DMS 273 (cell line): Measurements from ENCODE around the gene ZDHHC1.

Experiments used
- DNase-seq: peaks from one replicate; lab custom pipeline; 2025; ENCODE audit not compliant: unreplicated experiment; lab: John Stamatoyannopoulos, UW

ZDHHC1 gene

DNA sequence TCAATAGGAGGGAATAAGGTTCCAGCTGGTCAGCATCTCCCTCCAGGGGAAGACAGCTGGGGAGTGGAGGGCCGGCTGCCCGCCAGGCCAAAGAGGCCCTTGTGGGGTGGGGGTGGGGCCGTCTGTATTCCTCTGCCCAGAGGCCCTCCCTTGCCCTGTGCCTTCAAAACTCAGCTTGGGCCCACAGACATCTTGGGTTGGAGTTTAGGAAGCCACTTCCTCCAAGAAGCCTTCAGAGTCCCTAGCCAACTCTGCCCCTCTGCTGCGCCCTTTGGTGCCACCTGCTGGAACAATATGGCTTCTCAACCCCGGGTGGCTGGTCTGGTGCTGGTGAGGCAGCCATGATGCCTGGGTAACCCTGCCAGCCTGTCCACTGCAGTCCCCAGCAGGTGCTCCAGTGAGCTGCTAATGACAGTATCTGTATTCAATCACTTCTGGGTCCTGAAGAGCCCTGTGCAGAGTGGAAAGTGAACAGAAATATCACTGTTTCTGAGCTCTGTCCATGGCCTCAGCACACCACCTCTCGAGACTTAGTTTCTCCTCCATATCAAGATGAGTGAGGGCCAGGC is 31.3 kb upstream of the ZDHHC1 start:
- DNase-seq: peak; percentile 72

DNA sequence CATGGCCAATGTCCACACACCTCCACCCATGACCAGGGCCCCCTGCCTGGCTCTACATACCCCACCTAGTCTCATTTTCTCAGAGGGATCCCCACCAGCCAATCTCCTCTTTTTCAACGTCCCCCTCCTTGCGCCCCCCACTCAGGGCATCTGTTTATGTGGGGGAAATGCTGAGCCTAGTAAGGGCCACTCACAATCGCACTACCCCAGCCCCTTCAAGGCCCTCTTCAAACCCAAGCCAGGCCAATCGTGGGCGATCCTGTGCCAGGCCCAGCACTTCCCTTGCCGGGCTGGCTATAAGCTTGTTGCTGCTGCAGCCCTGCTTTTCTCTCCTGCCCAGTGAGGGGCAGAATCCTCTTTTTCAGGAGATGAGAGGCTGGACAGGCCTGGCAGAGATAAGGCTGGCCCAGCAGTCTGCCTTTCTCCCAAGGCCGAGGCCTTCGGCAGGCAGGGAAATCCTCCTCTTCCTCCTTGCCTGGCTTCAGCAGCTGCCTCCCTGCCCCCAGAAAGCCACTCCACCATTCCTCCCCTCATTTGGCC is 30.8 kb upstream of the ZDHHC1 start:
- DNase-seq: no peak

DNA sequence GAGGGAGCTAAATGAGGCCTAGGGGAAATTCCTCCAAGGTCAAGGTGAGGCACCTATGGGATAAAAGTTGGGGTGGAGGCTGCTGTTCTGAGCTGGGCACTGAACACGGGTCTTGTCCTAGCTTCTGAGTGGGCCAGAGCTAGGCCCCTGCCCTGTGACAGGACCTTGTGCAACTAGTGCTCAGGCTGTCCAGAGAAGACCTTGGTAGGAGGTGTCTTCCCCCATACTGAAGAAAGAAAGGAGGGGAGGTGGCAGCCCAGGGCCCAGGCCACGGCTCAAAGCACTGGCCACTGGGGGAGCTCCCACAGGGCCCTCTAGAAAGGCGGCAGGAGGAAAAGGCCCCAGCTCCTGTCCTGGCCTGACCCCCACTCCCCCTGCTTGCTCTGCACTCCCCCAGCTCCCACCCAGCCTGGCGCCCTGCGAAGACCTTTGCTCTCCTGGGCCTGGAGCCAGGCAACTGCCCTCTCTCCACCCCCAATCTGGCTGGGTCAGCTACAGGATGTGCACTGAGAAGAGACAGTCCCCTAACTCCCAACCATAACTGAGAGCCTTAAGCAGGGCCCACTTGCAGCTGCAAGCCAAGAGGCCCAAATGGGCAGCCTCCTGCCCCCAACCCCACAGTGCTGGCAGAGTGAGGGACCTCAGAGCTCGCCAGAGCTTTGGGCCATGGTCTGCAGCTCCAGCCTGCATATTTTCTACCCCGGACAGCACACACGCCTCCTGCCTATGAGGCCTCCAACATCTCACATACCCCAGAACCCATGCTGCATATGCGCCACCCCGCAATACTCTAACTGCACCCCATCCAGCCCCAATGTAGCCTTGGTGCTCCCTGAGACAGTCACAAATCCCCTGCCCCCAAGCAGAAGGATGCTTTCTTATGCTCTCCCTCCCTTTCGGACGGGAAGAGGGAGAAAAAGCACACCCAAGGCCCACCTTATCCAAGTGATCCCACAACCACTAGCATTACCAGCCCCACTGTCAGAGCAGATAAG is 29.9 kb upstream of the ZDHHC1 start:
- DNase-seq: peak; percentile 49

DNA sequence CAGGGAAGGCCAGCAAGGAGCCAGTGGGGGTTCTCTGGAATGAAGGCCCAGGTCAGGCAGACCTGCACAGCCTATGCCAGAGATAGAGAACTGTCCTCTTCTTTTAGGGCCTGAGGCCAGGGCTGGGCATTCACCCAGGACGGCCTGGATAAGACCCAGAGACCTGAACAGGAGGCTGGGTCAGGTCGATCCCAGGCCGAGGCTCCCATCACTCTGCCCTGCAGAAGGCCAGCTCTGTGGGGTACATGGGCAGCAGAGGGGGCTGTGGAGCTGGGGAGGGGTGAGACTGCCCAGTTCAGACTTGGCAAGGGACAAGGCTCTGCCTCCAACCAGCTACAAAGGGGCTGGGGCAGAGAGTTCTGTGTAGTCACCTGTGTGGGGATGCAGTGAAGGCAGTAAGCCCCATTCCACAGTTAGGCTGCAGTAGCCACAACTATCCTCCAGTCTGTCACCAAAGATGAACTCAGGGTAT is 29.2 kb upstream of the ZDHHC1 start:
- peak; percentile 36 for DNase-seq

DNA sequence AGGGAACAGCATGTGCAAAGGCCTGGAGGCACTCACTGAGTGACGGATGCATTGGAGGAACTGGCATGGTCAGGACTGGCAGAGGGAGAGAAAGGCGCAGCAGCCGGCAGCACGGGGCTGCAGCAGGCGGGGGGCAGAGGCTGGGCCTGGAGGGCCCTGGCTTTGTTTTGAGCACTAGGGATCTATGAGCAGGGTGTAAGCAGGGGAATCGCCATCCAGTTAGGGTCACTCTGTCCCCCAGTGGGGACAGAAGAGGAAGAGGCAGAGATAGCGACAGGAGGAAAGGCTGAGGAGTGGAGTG is 28.8 kb upstream of the ZDHHC1 start:
- no peak for DNase-seq

DNA sequence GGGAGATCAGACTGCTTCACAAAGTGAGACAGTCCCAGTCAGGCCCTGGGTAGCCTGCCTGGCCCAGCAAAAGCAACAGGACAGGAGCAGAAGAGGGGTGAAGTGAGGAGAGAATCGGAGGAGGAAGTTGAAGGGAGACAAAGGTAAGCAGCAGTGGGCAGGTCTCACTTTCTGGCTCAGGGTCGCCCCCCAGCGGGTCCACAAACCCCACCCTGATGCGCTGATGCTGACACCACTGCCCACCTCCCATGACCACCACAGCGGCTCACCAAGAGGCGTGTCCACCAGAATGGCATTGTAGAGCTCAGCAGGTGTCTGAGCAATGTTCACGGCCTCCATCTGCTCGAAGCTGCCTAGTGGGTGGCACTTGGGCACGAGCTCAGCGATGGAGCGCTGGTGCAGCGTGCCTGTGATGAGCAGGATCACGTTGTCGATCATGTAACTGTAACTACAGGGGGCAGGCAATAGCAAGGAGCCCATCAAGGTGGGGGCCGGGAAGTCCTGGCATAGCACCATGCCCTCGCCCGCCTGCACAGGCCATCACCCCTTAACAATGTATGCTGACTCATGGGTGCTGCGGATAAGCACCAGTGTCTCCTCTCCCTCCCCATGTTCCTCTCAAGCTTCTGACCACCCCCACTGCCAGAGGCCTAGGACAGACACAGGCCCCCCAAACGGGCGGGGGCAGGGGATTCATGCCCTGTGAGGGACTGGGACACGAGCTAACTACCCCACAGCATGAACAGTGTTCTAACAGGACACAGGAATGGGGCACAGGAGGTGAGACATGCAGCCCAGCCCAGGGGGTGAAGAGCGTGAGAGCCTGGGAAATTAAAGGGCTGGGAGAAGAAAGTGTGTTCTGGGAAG is 28.2 kb upstream of the ZDHHC1 start:
- no peak for DNase-seq

DNA sequence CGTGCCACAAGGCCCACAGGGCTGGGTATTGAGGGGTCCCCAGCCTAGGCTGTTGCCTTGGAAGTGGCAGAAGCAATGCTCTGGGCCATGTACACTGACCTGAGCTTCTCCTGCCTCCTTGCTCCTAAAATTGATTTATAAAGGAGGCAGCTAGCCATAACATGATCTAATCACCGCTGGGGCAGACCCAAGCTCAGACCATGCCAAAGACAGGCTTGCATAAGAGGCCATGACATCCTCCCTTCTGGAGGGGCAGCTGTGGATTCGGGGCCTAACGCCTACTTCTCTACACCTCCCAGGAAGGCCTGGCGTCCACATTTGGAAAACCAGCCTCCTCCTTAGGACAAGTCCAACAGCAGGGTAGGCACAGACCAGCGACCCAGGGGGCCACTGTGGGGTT is 27.0 kb upstream of the ZDHHC1 start:
- DNase-seq: no peak

DNA sequence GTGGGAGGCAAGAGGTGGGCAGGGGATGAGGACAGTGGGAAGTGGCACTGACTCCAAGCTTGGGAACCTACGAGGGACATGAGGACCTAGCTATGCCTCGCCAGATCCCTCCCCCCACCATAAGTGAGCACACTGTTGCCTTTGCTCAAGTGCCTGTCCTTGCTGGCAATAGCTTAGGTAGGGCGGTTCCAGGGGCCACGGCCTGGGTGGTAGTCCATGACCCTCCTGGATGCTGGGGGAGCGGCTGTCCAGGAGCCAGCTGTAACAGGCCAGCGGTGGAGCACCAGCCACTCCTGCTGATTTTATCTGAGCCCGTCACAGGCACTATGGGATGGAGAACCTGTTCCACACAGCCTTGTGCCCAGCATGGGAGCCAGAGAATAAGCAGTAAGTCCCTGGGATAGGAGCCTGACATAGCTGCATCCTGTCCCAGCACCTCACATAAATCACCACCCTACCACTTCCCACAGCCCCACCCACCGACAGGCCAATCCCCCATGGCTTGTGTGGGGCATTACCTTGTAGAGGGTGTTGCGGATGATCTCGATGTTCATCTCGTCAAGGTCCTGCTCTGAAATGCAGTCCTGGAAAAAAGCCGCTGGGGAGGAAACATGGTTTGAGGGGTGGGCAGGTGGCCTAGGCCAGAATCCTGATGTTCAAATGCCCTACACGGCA is 26.4 kb upstream of the ZDHHC1 start:
- no peak for DNase-seq

DNA sequence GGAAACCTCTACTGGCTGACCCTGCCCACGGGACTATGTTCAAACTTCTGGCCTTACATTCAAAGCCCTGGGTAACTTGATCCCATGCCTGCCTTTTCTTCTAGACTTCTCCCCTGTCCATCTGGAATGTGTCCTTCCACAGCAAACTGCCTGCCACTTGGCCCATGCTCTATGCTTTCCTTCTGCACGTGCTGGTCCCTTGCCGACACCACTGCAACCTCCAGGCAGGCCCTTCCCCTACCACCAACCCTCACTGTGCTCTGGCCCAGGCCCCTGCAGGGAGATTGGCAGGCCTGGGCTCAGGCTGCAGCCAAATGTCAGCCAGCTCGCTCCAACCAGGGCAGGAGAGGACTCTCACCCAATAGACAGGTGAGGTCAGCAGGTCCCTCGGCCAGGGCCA is 25.6 kb upstream of the ZDHHC1 start:
- peak; percentile 83 for DNase-seq

DNA sequence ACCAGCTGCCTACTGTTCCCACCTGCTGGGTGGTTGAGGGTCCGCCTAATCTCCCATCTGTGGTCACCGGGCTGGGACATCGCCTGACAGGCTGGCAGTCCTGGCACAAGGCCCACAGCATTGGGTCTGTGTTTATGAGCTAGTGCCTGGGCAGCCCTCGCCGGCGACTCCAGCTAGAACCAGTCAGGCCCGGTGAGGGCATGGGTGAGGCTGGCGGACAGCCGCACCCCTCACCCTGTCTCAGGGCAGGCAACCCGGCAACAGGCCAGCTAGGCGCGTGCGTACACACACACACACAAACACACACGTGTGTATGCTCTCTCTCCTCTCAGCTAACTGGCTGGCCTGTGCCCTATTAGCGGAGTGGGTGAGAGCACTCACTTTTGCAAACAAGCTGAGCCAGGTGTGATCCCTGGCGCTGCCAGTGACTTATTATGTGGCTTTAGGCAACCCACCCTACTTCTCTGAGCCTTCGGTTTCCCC is 25.0 kb upstream of the ZDHHC1 start:
- peak; percentile 98 for DNase-seq

DNA sequence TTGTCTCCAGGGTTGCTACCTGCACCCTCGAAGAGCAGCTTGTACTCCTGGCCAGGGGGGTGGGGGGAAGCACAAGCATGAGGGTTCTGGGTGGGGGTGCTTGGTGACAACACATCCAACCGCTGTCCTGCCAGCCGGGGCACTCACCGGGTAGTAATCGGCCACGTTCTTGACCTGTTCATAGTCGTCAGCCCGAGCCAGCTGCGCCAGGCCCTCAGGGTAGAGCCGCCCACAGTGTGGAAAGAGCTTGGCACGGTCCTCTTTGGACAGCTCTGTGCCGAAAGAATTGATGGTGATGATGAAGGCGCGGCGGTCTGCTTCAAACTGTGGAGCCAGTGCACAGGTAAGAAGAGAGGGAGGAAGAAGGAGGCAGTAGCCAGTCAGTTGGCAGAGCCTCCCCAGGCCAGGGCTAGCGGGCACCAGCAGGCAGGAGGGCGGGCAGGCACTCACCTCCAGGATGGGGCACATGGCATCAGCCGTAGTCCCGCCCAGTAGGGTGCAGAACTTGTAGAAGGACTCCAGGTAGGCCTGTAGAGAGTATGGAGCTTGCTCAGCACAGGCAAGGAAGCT is 22.6 kb upstream of the ZDHHC1 start:
- no peak for DNase-seq

DNA sequence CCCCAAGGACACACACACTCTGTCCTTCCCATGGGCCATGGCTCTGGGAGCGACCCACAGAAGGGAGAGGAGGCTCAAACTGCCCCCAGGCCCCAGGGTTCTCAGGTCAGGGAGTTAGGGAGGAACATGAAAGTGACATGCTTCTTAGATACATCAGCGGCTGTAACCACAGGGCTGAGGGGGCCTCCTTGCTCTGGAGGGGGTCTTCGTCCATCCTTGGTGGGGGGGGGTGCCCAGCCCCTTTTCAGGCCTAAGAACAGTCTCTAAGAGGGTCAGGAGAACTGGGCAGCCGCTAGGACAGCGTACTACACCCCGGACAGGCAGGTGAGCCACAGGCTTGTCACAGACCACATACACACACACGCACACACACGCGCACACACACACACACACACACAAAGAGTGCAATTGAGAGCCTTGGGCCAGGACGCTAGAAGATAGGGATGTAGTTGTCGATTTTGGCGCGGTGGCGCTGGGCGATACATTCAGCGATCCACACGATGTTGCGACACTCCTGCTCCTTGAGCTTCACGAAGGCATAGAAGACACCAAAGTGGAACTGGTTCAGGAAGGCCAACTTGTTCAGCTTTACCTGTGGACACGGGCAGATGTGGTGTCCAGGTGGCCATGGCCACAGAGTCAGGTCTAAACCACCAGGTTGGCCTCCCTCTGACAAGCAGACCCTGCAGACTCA is 22.0 kb upstream of the ZDHHC1 start:
- DNase-seq: no peak

DNA sequence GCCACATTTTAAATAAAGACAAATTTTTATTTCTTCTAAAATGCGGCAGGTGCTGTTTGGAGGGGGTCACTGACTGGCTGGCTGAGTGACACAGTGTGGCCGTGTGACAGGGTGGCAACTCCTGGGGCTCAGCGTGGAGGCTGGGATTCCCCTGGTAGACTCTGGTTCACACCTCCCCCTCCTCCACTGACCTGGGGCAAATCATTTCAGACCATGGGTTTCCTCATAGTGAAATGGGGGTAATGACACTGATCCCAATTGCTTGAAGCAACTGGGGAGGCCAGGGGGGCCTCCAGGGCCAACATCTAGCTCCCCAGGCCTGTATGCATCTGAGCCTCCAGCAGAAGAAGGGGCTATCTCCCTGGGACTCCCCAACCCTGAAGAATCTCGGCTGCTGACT is 21.2 kb upstream of the ZDHHC1 start:
- DNase-seq: no peak

DNA sequence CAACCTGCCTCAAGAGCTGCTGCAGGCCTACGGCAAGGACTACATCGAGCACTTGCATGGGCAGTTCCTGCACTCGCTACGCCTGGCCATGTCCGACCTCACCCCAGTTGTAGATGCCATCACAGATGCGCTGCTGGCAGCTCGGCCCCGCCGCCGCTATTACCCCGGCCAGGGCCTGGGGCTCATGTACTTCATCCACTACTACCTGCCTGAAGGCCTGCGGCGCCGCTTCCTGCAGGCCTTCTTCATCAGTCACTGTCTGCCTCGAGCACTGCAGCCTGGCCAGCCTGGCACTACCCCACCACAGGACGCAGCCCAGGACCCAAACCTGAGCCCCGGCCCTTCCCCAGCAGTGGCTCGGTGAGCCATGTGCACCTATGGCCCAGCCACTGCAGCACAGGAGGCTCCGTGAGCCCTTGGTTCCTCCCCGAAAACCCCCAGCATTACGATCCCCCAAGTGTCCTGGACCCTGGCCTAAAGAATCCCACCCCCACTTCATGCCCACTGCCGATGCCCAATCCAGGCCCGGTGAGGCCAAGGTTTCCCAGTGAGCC is 20.4 kb upstream of the ZDHHC1 start:
- no peak for DNase-seq

DNA sequence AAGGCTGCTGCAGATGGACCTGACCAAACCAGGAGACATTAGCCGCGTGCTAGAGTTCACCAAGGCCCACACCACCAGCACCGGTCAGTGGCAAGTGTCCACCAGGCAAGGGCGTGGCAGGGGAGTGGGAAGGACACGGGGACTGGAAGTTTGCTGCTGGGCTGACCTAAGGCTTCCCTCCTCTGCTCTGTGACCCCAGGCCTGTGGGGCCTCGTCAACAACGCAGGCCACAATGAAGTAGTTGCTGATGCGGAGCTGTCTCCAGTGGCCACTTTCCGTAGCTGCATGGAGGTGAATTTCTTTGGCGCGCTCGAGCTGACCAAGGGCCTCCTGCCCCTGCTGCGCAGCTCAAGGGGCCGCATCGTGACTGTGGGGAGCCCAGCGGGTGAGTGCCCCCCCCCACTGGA is 19.5 kb upstream of the ZDHHC1 start:
- no peak for DNase-seq

DNA sequence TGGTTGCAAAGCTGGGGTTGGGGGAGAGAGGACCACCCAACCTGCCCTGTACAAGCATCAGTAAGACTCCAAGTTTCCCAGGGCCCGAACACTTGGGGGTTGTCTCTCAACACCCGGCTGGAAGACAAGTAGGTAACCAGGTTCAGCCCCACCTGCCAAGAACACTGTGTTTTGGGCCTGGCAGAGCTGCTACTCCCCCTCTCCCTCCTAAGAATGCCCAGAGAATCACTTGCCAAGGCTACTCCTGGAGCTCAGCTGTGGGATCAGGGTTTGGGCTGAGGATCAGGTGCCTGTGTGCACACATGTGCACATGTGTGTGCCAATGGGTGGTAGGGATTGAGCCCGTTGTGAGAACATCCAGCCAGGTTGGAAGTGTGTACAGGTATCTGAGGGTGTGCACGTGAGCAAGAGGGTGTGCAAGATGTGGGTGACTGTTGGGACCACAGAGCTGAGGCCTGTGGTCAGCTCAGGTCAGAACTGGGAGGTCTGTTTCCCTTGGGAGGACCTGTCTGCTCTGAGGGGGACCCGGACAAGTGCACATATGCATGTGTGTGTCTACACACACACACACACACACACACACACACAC is 16.9 kb upstream of the ZDHHC1 start:
- DNase-seq: no peak

DNA sequence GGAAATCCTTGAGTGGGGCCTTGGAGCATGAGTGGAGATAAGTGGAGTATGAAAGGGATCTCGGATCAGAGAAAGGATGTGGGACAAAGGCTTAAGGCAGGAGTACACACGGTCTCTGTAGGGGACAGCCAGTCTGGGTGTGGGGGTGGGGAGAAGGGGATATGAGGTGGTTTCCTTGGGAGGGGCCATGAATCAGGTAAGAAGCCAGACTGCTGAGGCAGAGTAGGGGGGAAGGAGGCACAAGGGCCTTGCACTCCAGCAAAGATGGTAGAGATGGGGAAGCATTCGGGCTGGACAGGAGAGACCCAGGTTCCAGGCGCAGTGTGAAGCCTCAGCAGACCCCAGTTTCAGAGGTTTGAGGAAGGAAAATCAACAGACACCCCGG is 16.2 kb upstream of the ZDHHC1 start:
- no peak for DNase-seq

DNA sequence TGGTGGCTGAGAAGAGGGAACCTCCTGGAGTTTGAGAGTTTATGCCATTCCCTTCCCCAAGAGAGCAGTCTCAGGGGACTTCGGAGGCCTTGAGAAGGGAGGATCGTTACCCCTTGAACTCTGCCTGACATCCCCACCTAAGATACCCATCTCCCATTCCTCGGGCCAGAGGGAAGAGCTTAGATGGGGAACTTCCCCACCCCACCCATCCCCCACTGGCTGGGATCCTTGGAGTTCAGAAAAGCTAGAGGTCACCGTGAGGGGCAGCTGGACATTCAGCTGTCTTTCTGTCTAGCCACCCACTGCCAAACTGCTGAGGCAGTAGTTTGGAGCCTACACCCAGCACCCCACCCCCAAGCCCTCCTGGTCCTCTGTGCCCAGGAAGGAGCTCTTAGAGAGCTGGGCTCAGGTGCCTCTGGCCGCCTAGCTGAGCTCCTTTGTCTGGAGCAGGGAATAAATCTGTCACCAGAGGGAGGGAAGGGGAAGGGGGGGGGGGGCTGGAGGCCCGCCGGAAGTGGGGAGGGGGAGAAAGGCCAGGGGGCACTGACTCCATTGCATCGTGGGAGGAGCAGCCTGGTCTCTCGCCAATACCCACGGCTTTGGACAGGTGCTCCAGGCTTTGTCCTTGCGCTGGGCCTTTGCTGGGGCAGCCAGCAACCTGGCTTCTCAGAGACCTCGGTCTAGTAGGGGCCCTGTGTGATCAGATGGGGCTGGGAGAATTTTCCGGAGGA is 15.7 kb upstream of the ZDHHC1 start:
- peak; percentile 43 for DNase-seq
